ENCODE results near the gene CACNA1H.

DNA sequence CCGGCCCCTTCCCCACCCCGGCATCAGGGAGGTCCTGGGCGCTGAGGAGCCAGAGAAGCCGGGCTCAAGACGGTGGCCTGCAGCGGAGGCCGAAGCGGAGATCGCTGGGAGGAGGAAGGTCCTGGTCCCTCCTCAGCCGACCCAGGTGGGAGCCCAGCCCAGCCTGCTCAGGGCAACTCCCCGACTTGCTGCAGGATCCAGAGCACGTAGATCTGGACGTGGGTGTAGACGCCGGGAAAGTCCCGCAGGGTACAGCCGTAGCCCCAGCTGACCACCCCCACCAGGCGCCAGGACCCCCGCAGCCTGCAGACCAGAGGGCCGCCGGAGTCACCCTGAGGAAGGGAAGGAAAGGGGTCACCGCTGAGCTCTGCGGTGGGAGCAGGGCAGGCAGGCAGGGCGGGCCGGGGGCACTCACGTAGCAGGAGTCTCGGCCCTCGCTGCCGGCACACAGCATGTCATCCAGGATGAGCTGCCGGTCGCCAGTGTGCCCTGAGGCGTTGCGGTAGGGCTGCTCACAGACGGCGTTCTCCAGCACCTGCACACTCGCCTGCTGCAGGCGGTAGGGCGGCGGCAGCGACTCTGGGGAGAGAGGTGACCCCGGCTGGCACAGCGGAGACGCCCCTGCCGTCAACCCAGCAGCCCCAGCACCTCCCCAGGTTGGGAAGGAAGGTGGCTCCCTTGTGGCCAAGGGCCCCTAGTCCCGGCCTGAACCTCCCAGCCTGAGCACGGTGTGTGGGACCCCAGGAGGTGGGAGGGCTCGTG is 108.4 kb downstream of the CACNA1H start:
- TF ChIP-seq, protein P1, sequence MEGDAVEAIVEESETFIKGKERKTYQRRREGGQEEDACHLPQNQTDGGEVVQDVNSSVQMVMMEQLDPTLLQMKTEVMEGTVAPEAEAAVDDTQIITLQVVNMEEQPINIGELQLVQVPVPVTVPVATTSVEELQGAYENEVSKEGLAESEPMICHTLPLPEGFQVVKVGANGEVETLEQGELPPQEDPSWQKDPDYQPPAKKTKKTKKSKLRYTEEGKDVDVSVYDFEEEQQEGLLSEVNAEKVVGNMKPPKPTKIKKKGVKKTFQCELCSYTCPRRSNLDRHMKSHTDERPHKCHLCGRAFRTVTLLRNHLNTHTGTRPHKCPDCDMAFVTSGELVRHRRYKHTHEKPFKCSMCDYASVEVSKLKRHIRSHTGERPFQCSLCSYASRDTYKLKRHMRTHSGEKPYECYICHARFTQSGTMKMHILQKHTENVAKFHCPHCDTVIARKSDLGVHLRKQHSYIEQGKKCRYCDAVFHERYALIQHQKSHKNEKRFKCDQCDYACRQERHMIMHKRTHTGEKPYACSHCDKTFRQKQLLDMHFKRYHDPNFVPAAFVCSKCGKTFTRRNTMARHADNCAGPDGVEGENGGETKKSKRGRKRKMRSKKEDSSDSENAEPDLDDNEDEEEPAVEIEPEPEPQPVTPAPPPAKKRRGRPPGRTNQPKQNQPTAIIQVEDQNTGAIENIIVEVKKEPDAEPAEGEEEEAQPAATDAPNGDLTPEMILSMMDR (IDR thresholded peaks at IDR 0.05): no peak
- no peak for TF ChIP-seq POLR2A (IDR thresholded peaks at IDR 0.05)
